IMR-90 (cell line): Measurements from ENCODE around the gene ERCC6. TPM values are rescaled to one million over a fixed set of nuclear protein-coding genes. Genes with fewer than 3 reads are reported as not detected.

ENCODE experiments used
- ATAC-seq: fragments of 200-7000 bp; cut with Tn5 transposase; 2 replicates; pipeline ENCODE4 v1.9.1; 2020; ENCODE audit warnings: low read depth, mild to moderate bottlenecking, moderate library complexity
- BruUV-seq: library from RNA; stranded (reverse); fragments of 400-500 nt; replicated peaks from 2 replicates; lab custom pipeline; 2021; lab: Mats Ljungman, UMichigan
- CTCF ChIA-PET: fragments of 300-600 bp; formaldehyde crosslinking; extraction: SDS; loops from one replicate; lab custom pipeline; 2021; ENCODE audit warnings: antibody characterized with exemption; lab: Yijun Ruan, JAX
- POLR2A ChIA-PET: fragments of 300-600 bp; sonication (Branson Sonifier 250); formaldehyde crosslinking; loops from one replicate; lab custom pipeline; 2022; ENCODE audit warnings: antibody characterized with exemption; ENCODE audit not compliant: unreplicated experiment; lab: Charles Lee
- DNase-seq: peaks from one replicate; pipeline ENCODE4 v3.0.0; 2013
- H2AFZ ChIP-seq: replicated peaks from 2 replicates; pipeline ENCODE3; 2013; ENCODE audit warnings: low read length, mild to moderate bottlenecking; ENCODE audit not compliant: poor library complexity
- H2AK5ac ChIP-seq: 2 replicates; pipeline ENCODE4 v1.6.1; 2013; ENCODE audit warnings: low read depth, low read length, inconsistent platforms
- H2AK9ac ChIP-seq: replicated peaks from 2 replicates; pipeline ENCODE3; 2013; ENCODE audit warnings: mild to moderate bottlenecking, low read depth, low read length, moderate library complexity; ENCODE audit not compliant: poor library complexity
- H2BK120ac ChIP-seq: 2 replicates; pipeline ENCODE4 v1.6.1; 2013; ENCODE audit warnings: low read depth, low read length, inconsistent platforms
- H2BK15ac ChIP-seq: 3 replicates; pipeline ENCODE4 v1.6.1; 2013; ENCODE audit warnings: low read depth, low read length, inconsistent platforms
- H2BK20ac ChIP-seq: 2 replicates; pipeline ENCODE4 v1.6.1; 2013; ENCODE audit warnings: low read depth, mild to moderate bottlenecking, inconsistent platforms, low read length, moderate library complexity
- H2BK5ac ChIP-seq: 2 replicates; pipeline ENCODE4 v1.6.1; 2013; ENCODE audit warnings: mild to moderate bottlenecking, low read depth, low read length, inconsistent platforms; ENCODE audit not compliant: poor library complexity, severe bottlenecking
- H3K14ac ChIP-seq: replicated peaks from 2 replicates; pipeline ENCODE4 v1.6.1; 2013; ENCODE audit warnings: low read depth, low read length, inconsistent platforms
- H3K18ac ChIP-seq: 2 replicates; pipeline ENCODE4 v1.6.1; 2013; ENCODE audit warnings: low read depth, low read length, control low read depth
- H3K23ac ChIP-seq: 2 replicates; pipeline ENCODE4 v1.6.1; 2013; ENCODE audit warnings: low read depth, low read length, inconsistent platforms
- H3K27ac ChIP-seq: 2 replicates; pipeline ENCODE4 v1.5.1; 2013; ENCODE audit warnings: mild to moderate bottlenecking, control low read depth, low read length; ENCODE audit not compliant: insufficient read depth
- H3K27me3 ChIP-seq: 2 replicates; pipeline ENCODE4 v1.6.1; 2013; ENCODE audit warnings: low read length; ENCODE audit not compliant: control insufficient read depth, insufficient read depth
- H3K36me3 ChIP-seq: 2 replicates; pipeline ENCODE4 v1.6.1; 2013; ENCODE audit warnings: low read length, mixed read lengths; ENCODE audit not compliant: control insufficient read depth, insufficient read depth
- H3K4ac ChIP-seq: 2 replicates; pipeline ENCODE4 v1.6.1; 2013; ENCODE audit warnings: low read depth, low read length, inconsistent platforms
- H3K4me1 ChIP-seq: 2 replicates; pipeline ENCODE4 v1.6.1; 2013; ENCODE audit warnings: low read length, mixed read lengths; ENCODE audit not compliant: control insufficient read depth, insufficient read depth
- H3K4me2 ChIP-seq: 2 replicates; pipeline ENCODE4 v1.6.1; 2013; ENCODE audit warnings: low read depth, mild to moderate bottlenecking, control low read depth, low read length, moderate library complexity
- H3K4me3 ChIP-seq: 2 replicates; pipeline ENCODE4 v1.5.1; 2013; ENCODE audit warnings: low read depth, mild to moderate bottlenecking, control low read depth, low read length, moderate library complexity; ENCODE audit not compliant: insufficient read depth
- H3K56ac ChIP-seq: 2 replicates; pipeline ENCODE4 v1.6.1; 2013; ENCODE audit warnings: low read length, inconsistent platforms; ENCODE audit not compliant: insufficient read depth; ENCODE audit errors: extremely low read depth
- H3K79me1 ChIP-seq, 2 experiments: 2 replicates each; pipeline ENCODE4 v1.6.1; 2013; ENCODE audit warnings: low read length in 2 of 2, inconsistent platforms in 1 of 2, low read depth in 1 of 2
- H3K9ac ChIP-seq: 2 replicates; pipeline ENCODE4 v1.6.1; 2013; ENCODE audit warnings: low read depth, low read length, control low read depth
- H3K9me1 ChIP-seq: 2 replicates; pipeline ENCODE4 v1.6.1; 2013; ENCODE audit warnings: low read length, inconsistent platforms; ENCODE audit not compliant: insufficient read depth
- H3K9me3 ChIP-seq: 2 replicates; pipeline ENCODE4 v1.6.1; 2013; ENCODE audit warnings: low read length; ENCODE audit not compliant: control insufficient read depth, insufficient read depth
- H4K20me1 ChIP-seq: 2 replicates; pipeline ENCODE4 v1.6.1; 2013; ENCODE audit warnings: low read length, inconsistent platforms; ENCODE audit not compliant: insufficient read depth
- H4K5ac ChIP-seq: 2 replicates; pipeline ENCODE4 v1.6.1; 2013; ENCODE audit warnings: mild to moderate bottlenecking, low read depth, low read length, control low read depth
- H4K8ac ChIP-seq, 2 experiments: 2 replicates each; pipeline ENCODE4 v1.6.1; 2013; ENCODE audit warnings: low read depth in 2 of 2, low read length in 2 of 2, control low read depth in 1 of 2, inconsistent platforms in 1 of 2
- H4K91ac ChIP-seq: 2 replicates; pipeline ENCODE4 v1.6.1; 2013; ENCODE audit warnings: low read depth, low read length, inconsistent platforms; ENCODE audit not compliant: insufficient read depth
- BHLHE40 ChIP-seq: fragments of 150-350 bp; IDR thresholded peaks from 2 replicates; pipeline ENCODE4 v1.6.1; 2016; ENCODE audit warnings: mild to moderate bottlenecking, low read depth, low read length
- CEBPB ChIP-seq: IDR thresholded peaks from 2 replicates; pipeline ENCODE4 v1.6.1; 2012; ENCODE audit warnings: low read depth, low read length, improper control_type of control experiment
- CTCF ChIP-seq: conservative IDR thresholded peaks from 2 replicates; pipeline ENCODE4 v1.5.1; 2012; ENCODE audit warnings: mild to moderate bottlenecking, low read depth, low read length, improper control_type of control experiment
- MAFK ChIP-seq: IDR thresholded peaks from 2 replicates; pipeline ENCODE4 v1.6.1; 2012; ENCODE audit warnings: low read depth, low read length, improper control_type of control experiment
- MAZ ChIP-seq: IDR thresholded peaks from 2 replicates; pipeline ENCODE4 v1.6.1; 2012; ENCODE audit warnings: low read depth, mild to moderate bottlenecking, low read length, improper control_type of control experiment, moderate library complexity, borderline replicate concordance
- NFE2L2 ChIP-seq: fragments of 150-350 bp; IDR thresholded peaks from 2 replicates; pipeline ENCODE4 v1.6.1; 2016; ENCODE audit warnings: low read depth, mild to moderate bottlenecking, low read length
- RAD21 ChIP-seq: IDR thresholded peaks from 2 replicates; pipeline ENCODE4 v1.6.1; 2012; ENCODE audit warnings: low read length, improper control_type of control experiment
- SMC3 ChIP-seq: fragments of 150-350 bp; IDR thresholded peaks from 2 replicates; pipeline ENCODE4 v1.6.1; 2016; ENCODE audit warnings: low read depth, mild to moderate bottlenecking, antibody characterized with exemption, low read length, moderate library complexity
- WGBS, 2 experiments: methylation state at CpG; one replicate each; pipeline versions ENCODE4 v1.1.5 to v1.1.7; 2013; ENCODE audit warnings: missing lambda C conversion rate in 2 of 2; ENCODE audit not compliant: insufficient read length in 1 of 2; ENCODE audit errors: extremely low coverage in 2 of 2; 5-methylcytosine and 5-hydroxymethylcytosine counted together
- dilution Hi-C: fragments of 300-500 bp; cut with HindIII; formaldehyde crosslinking; loops from one replicate; pipeline ENCODE4 v1.14.3; 2018; ENCODE audit warnings: low sequenced_read_pairs; ENCODE audit not compliant: unreplicated experiment
- in situ Hi-C: fragments of 300-500 bp; cut with MboI; formaldehyde crosslinking; loops from 3 replicates; pipeline ENCODE4 v1.14.3; 2019; ENCODE audit warnings: low sequenced_read_pairs, inconsistent platforms, mixed read lengths
- intact Hi-C: fragments of 100-400 bp; cut with micrococcal nuclease; formaldehyde crosslinking; loops from 2 replicates; pipeline ENCODE4 v1.10.0; 2022
- polyA plus RNA-seq, 3 experiments: library from polyadenylated mRNA; depleted of rRNA; stranded (reverse); fragments of >200 nt; gene quantifications; 2 replicates each; pipeline ENCODE4 v1.2.3, GENCODE V29; 2012; ENCODE audit warnings: low replicate concordance in 1 of 3
- total RNA-seq: library from RNA; depleted of rRNA; stranded (reverse); fragments of >200 nt; gene quantifications from 2 replicates; pipeline ENCODE4 v1.2.3, GENCODE V29; 2012

ERCC6 gene
- total and polyA plus RNA-seq, 2 of the 4 experiments (the other 2 are of a cell fraction): 7.3 to 14.9 TPM

DNA sequence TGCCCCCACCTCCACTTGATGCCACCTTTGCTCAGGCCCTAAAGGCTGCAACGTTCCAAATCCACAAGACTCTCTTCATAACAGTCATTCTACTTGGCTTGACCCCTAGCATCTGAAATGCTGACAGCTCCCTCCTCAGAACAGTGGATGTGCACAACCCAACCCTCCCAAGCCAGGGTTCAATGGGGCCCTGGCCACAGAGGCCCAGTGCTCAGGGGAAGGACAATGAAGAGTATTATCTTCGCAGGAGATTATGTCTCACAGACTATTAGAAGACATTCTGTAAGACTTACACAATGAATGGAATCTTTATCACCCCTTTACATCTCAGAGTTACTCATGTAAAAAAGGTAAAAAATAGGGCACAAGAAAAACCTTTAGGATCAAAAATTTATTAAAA, 20.4 kb downstream of the ERCC6 start:
- Histone ChIP-seq H3K18ac (no peak overlapping the region), H2AK5ac (no peak overlapping the region), H3K4me2 (no peak overlapping the region), H4K20me1 (no peaks in the 10 kb centered on the region), H2BK5ac (no peak overlapping the region), H3K4me3 (no peak overlapping the region), H2BK20ac (no peak overlapping the region), H2AFZ (no peak overlapping the region), H4K8ac (no peak overlapping the region), H3K23ac (no peak overlapping the region), H2BK15ac (no peak overlapping the region), H3K27me3 (no peaks in the 10 kb centered on the region), H2AK9ac (no peak overlapping the region), H3K79me1 (no peaks in the 10 kb centered on the region; a peak in 2 of 4 replicates), H3K36me3 (peaks cover 8% of the 10 kb centered on the region), H2BK120ac (no peak overlapping the region), H3K9me3 (no peaks in the 10 kb centered on the region), H3K56ac (no peak overlapping the region), H3K9ac (no peak overlapping the region), H3K9me1 (no peaks in the 10 kb centered on the region), H3K14ac (no peak overlapping the region), H3K27ac (no peak overlapping the region), H4K5ac (no peak overlapping the region), H3K4me1 (no peaks in the 10 kb centered on the region), H3K4ac (no peak overlapping the region), H4K91ac (no peak overlapping the region)
- intact Hi-C loops (loop anchor here (2.0 to 10.0 kb wide), 3 partner anchors 354 to 964 kb away; no protein-coding TSS in a partner anchor), in situ Hi-C loops (loop anchor here (5.0 to 25.0 kb wide), 3 partner anchors 106 to 956 kb away; no protein-coding TSS in a partner anchor), dilution Hi-C loops (no loop called here)
- POLR2A ChIA-PET: interaction anchor here (0.5 kb wide), 1 partner anchor 106 kb away, joined by 5 read pairs; no protein-coding TSS in a partner anchor
- DNase-seq: no peak
- no CpG with 5 or more reads among the region's 2 CpGs for WGBS, 2 experiments
- no peak for ATAC-seq
- CTCF ChIA-PET: interaction anchor here (1.0 to 1.8 kb wide), 5 partner anchors 11 to 862 kb away, joined by 3 to 11 read pairs (median 5); no protein-coding TSS in a partner anchor
- no peak for TF ChIP-seq NFE2L2
- no peak for TF ChIP-seq MAFK
- no peak for TF ChIP-seq CTCF
- TF ChIP-seq SMC3: no peak
- no peak for TF ChIP-seq CEBPB
- no peak for TF ChIP-seq RAD21
- TF ChIP-seq BHLHE40: no peak
- no peak for TF ChIP-seq MAZ
- no TSS peak for BruUV-seq
